HCT116 (cell line): ENCODE measurements around the gene ZFPL1. TPM values are rescaled to one million over a fixed set of nuclear protein-coding genes. Genes with fewer than 3 reads are reported as not detected.

ENCODE experiments used
- ATAC-seq: fragments of 200-7000 bp; cut with Tn5 transposase; 2 replicates; pipeline ENCODE4 v1.9.1; 2020; ENCODE audit warnings: mild to moderate bottlenecking, moderate library complexity
- BruUV-seq: library from RNA; stranded (reverse); fragments of 400-500 nt; replicated peaks from 2 replicates; lab custom pipeline; 2021; lab: Mats Ljungman, UMichigan
- CTCF ChIA-PET: fragments of 300-600 bp; sonication (Branson Sonifier 250); formaldehyde crosslinking; loops from one replicate; lab custom pipeline; 2021; ENCODE audit warnings: antibody characterized with exemption; lab: Charles Lee
- POLR2A ChIA-PET: fragments of 300-600, 350-600 bp; sonication (Branson Sonifier 250); formaldehyde crosslinking; loops from one replicate; lab custom pipeline; 2021; ENCODE audit warnings: antibody characterized with exemption; lab: Charles Lee
- RAD21 ChIA-PET, 2 experiments: fragments of 300-600 bp; sonication (Branson Sonifier 250); formaldehyde crosslinking; loops; one replicate each; lab custom pipeline; 2023; ENCODE audit warnings: low total read pairs in 2 of 2; ENCODE audit not compliant: uncharacterized antibody in 2 of 2, unreplicated experiment in 2 of 2, low non-redundant PET in 1 of 2; lab: Charles Lee
- DNase-seq: peaks from one replicate; pipeline ENCODE4 v3.0.0-alpha.2; 2010; ENCODE audit warnings: low read depth, low spot score
- H2AFZ ChIP-seq: fragments of 200-600 bp; shearing (Covaris generic), sonication (generic); 2 replicates; pipeline ENCODE4 v1.6.1; 2017; ENCODE audit warnings: low read depth, mixed run types, mixed read lengths, antibody characterized with exemption, low read length; ENCODE audit not compliant: poor library complexity, severe bottlenecking
- H3K27ac ChIP-seq: 2 replicates; pipeline ENCODE4 v1.5.1; 2012; ENCODE audit warnings: low read depth, low read length
- H3K27me3 ChIP-seq: fragments of 200-600 bp; sonication (generic); 2 replicates; pipeline ENCODE4 v1.6.1; 2016; ENCODE audit warnings: mixed run types, low read length, mixed read lengths; ENCODE audit not compliant: insufficient read depth
- H3K36me3 ChIP-seq, 2 experiments: fragments of 200-500 bp in 1 of 2; fragments of 200-600 bp in 1 of 2; sonication (Bioruptor generic) in 1 of 2; sonication (generic) in 1 of 2; 2 replicates each; pipeline versions ENCODE4 v1.5.1 to v1.6.1; 2014 to 2016; ENCODE audit warnings: low read length in 2 of 2, inconsistent platforms in 1 of 2, mixed read lengths in 1 of 2, mixed run types in 1 of 2; ENCODE audit not compliant: insufficient read depth in 2 of 2, control insufficient read depth in 1 of 2
- H3K4me1 ChIP-seq, 2 experiments: fragments of 200-600 bp in 1 of 2; sonication (generic) in 1 of 2; 2 replicates each; pipeline versions ENCODE4 v1.5.1 to v1.6.1; 2012 to 2017; ENCODE audit warnings: low read length in 2 of 2, inconsistent platforms in 1 of 2, mild to moderate bottlenecking in 1 of 2, mixed read lengths in 1 of 2, mixed run types in 1 of 2, moderate library complexity in 1 of 2; ENCODE audit not compliant: insufficient read depth in 2 of 2, control insufficient read depth in 1 of 2
- H3K4me2 ChIP-seq: fragments of 200-600 bp; sonication (generic); 2 replicates; pipeline ENCODE4 v1.6.1; 2017; ENCODE audit warnings: mixed run types, low read length, mixed read lengths
- H3K4me3 ChIP-seq, 2 experiments: fragments of 200-600 bp in 1 of 2; sonication (generic) in 1 of 2; replicated peaks in 1 of 2; 2 replicates each; pipeline ENCODE4 v1.5.1; 2011 to 2016; ENCODE audit warnings: low read length in 2 of 2, control low read depth in 1 of 2, low read depth in 1 of 2, mild to moderate bottlenecking in 1 of 2, mixed read lengths in 1 of 2, mixed run types in 1 of 2
- H3K79me2 ChIP-seq: fragments of 200-600 bp; sonication (generic); 2 replicates; pipeline ENCODE4 v1.6.1; 2017; ENCODE audit warnings: mild to moderate bottlenecking, mixed run types, low read length, moderate library complexity, mixed read lengths; ENCODE audit not compliant: insufficient read depth
- H3K9ac ChIP-seq: fragments of 200-600 bp; sonication (generic); 2 replicates; pipeline ENCODE4 v1.6.1; 2016; ENCODE audit warnings: low read length, mixed read lengths
- H3K9me2 ChIP-seq: fragments of 200-600 bp; sonication (generic), shearing (Covaris generic); 2 replicates; pipeline ENCODE4 v1.6.1; 2017; ENCODE audit warnings: mixed run types, mild to moderate bottlenecking, moderate library complexity; ENCODE audit not compliant: insufficient read depth
- H3K9me3 ChIP-seq, 2 experiments: fragments of 200-500 bp in 1 of 2; fragments of 200-600 bp in 1 of 2; sonication (Bioruptor generic) in 1 of 2; sonication (generic) in 1 of 2; 2 replicates each; pipeline ENCODE4 v1.6.1; 2014 to 2017; ENCODE audit warnings: low read length in 2 of 2, mixed read lengths in 2 of 2, inconsistent platforms in 1 of 2, low read depth in 1 of 2, mild to moderate bottlenecking in 1 of 2, mixed run types in 1 of 2, moderate library complexity in 1 of 2; ENCODE audit not compliant: control insufficient read depth in 1 of 2, insufficient read depth in 1 of 2
- H4K20me1 ChIP-seq: fragments of 200-600 bp; sonication (generic), shearing (Covaris generic); 2 replicates; pipeline ENCODE4 v1.6.1; 2017; ENCODE audit warnings: mixed run types, mild to moderate bottlenecking, moderate library complexity; ENCODE audit not compliant: insufficient read depth
- ATF3 ChIP-seq: IDR thresholded peaks from 2 replicates; pipeline ENCODE4 v1.6.1; 2012
- CBX3 ChIP-seq: IDR thresholded peaks from 2 replicates; pipeline ENCODE4 v1.6.1; 2012; ENCODE audit warnings: low read depth
- CEBPB ChIP-seq: IDR thresholded peaks from 2 replicates; pipeline ENCODE4 v1.6.1; 2012; ENCODE audit warnings: low read depth
- EGR1 ChIP-seq: IDR thresholded peaks from 2 replicates; pipeline ENCODE4 v1.6.1; 2012; ENCODE audit warnings: low read depth
- EZH2 ChIP-seq: fragments of 200-600 bp; sonication (generic); IDR thresholded peaks from 2 replicates; pipeline ENCODE4 v1.6.1; 2017; ENCODE audit warnings: antibody characterized with exemption, mixed run types
- FOSL1 ChIP-seq: IDR thresholded peaks from 2 replicates; pipeline ENCODE4 v1.6.1; 2012; ENCODE audit warnings: low read depth
- JUND ChIP-seq: IDR thresholded peaks from 2 replicates; pipeline ENCODE4 v1.6.1; 2012
- MAX ChIP-seq: IDR thresholded peaks from 2 replicates; pipeline ENCODE4 v1.6.1; 2012
- POLR2A ChIP-seq: IDR thresholded peaks from 2 replicates; pipeline ENCODE4 v1.7.0; 2011; ENCODE audit warnings: borderline replicate concordance; ENCODE audit not compliant: insufficient read depth, insufficient read length; ENCODE audit errors: extremely low read depth
- POLR2AphosphoS5 ChIP-seq: IDR thresholded peaks from 2 replicates; pipeline ENCODE4 v1.6.1; 2011; ENCODE audit warnings: mild to moderate bottlenecking, low read depth, low read length, moderate library complexity
- RAD21 ChIP-seq: IDR thresholded peaks from 2 replicates; pipeline ENCODE4 v1.6.1; 2012; ENCODE audit warnings: low read depth, mild to moderate bottlenecking
- REST ChIP-seq: IDR thresholded peaks from 2 replicates; pipeline ENCODE4 v1.6.1; 2012; ENCODE audit warnings: low read depth
- SIN3A ChIP-seq: IDR thresholded peaks from 2 replicates; pipeline ENCODE4 v1.6.1; 2012; ENCODE audit warnings: low read depth
- TCF7L2 ChIP-seq: IDR thresholded peaks from 2 replicates; pipeline ENCODE4 v1.7.0; 2011; ENCODE audit warnings: borderline replicate concordance, inconsistent platforms; ENCODE audit not compliant: insufficient read depth, insufficient read length; ENCODE audit errors: extremely low read depth
- ZBTB33 ChIP-seq: IDR thresholded peaks from 2 replicates; pipeline ENCODE4 v1.6.1; 2011; ENCODE audit warnings: mild to moderate bottlenecking, low read length, moderate library complexity; ENCODE audit not compliant: insufficient replicate concordance; ENCODE audit errors: extremely low read depth
- ZNF274 ChIP-seq: fragments of 200-500 bp; sonication (Bioruptor generic); IDR thresholded peaks from 2 replicates; pipeline ENCODE4 v1.6.1; 2014; ENCODE audit warnings: mild to moderate bottlenecking, low read depth, low read length, inconsistent platforms
- intact Hi-C: fragments of 100-400 bp; cut with micrococcal nuclease; formaldehyde crosslinking; loops from 2 replicates; pipeline ENCODE4 v1.10.0; 2022
- total RNA-seq: library from RNA; stranded (reverse); gene quantifications from one replicate; pipeline ENCODE4 v1.2.1, GENCODE V29; 2021; ENCODE audit not compliant: unreplicated experiment

The ZFPL1 gene
- total RNA-seq, 1 experiment from 2014 or later = 35.3 TPM

GRCh38 chr11:65083834-65084597, at the start of gene ZFPL1, which contains the start of gene CDCA5 (continued):
- peak; percentile 81 for TF ChIP-seq EGR1
- peak; percentile 40 for TF ChIP-seq TCF7L2

GRCh38 chr11:65034423-65034822, 49.6 kb upstream of the ZFPL1 start:
- Histone ChIP-seq H2AFZ (no peak overlapping the region), H3K4me2 (no peak overlapping the region), H3K9ac (no peak overlapping the region), H4K20me1 (no peaks in the 10 kb centered on the region), H3K79me2 (no peaks in the 10 kb centered on the region), H3K36me3 (no peaks in the 10 kb centered on the region), H3K27ac (no peak overlapping the region), H3K27me3 (no peaks in the 10 kb centered on the region), H3K4me1 (peaks cover 3 to 5% of the 10 kb centered on the region in 2 experiments; a peak in 3 of 4 replicates), H3K9me3 (no peaks in the 10 kb centered on the region), H3K9me2 (no peaks in the 10 kb centered on the region), H3K4me3 (no peak overlapping the region)
- ChIA-PET RAD21 (no interaction called here), POLR2A (no interaction called here), CTCF (no interaction called here)
- no TSS peak for BruUV-seq
- intact Hi-C loops = no loop called here
- no peak for ATAC-seq
- no peak for DNase-seq
- TF ChIP-seq CBX3 (no peak), POLR2AphosphoS5 (no peak), TCF7L2 (no peak), CEBPB (no peak), RAD21 (no peak), FOSL1 (no peak), SIN3A (no peak), REST (no peak), ZNF274 (no peak), JUND (no peak), MAX (no peak), ZBTB33 (no peak), ATF3 (no peak), EZH2 (no peak), EGR1 (no peak), POLR2A (no peak)
